Stomach (tissue), 9 donors: ENCODE data around the gene PRDM16. TPM values are rescaled to one million over a fixed set of nuclear protein-coding genes. Genes with fewer than 3 reads are reported as not detected.

Experiments used
- DNase-seq, 2 donors: peaks; one replicate each; pipeline versions ENCODE4 v3.0.0 to v3.0.0-alpha.2; 2013 to 2019
- H3K27ac ChIP-seq, 5 donors: fragments of 200-600 bp in 4 of 5; sonication (generic) in 4 of 5; one replicate each; pipeline ENCODE4 v1.5.1; 2013 to 2019; ENCODE audit warnings: mild to moderate bottlenecking in 1 of 5, moderate library complexity in 1 of 5
- H3K27me3 ChIP-seq, 3 donors: fragments of 200-600 bp; sonication (generic); one replicate each; pipeline ENCODE4 v1.5.1; 2017 to 2019; ENCODE audit warnings: mixed run types in 1 of 3
- H3K36me3 ChIP-seq, 4 donors: fragments of 200-600 bp; sonication (generic); 1 replicate in 3 of 4; 2 replicates in 1 of 4; pipeline ENCODE4 v1.5.1; 2016 to 2019
- H3K4me1 ChIP-seq, 4 donors: fragments of 200-600 bp; sonication (generic); one replicate each; pipeline ENCODE4 v1.5.1; 2016 to 2019
- H3K4me3 ChIP-seq, 4 donors: fragments of 200-600 bp; sonication (generic) in 3 of 4; one replicate each; pipeline ENCODE4 v1.5.1; 2016 to 2019; ENCODE audit warnings: mild to moderate bottlenecking in 1 of 4
- H3K9me3 ChIP-seq, 4 donors: fragments of 200-600 bp; sonication (generic); one replicate each; pipeline ENCODE4 v1.5.1; 2016 to 2019
- CTCF ChIP-seq, 7 experiments: fragments of 450-650 bp in 4 of 7; fragments of 200-600 bp in 3 of 7; sonication (generic) in 3 of 7; IDR thresholded peaks; one replicate each; pipeline ENCODE4 v1.5.1; 2016 to 2019; ENCODE audit warnings: antibody characterized with exemption in 7 of 7, control low read depth in 2 of 7, mild to moderate bottlenecking in 1 of 7
- EP300 ChIP-seq: sonication (generic); formaldehyde crosslinking; IDR thresholded peaks from one replicate; pipeline ENCODE4 v1.6.1; 2017; ENCODE audit warnings: antibody characterized with exemption
- POLR2A ChIP-seq, 4 donors: fragments of 450-650 bp; IDR thresholded peaks; one replicate each; pipeline ENCODE4 v1.6.1; 2016; ENCODE audit warnings: antibody characterized with exemption in 4 of 4, control low read depth in 2 of 4, mild to moderate bottlenecking in 1 of 4, moderate library complexity in 1 of 4
- POLR2AphosphoS5 ChIP-seq, 3 donors: sonication (generic); formaldehyde crosslinking; IDR thresholded peaks; one replicate each; pipeline ENCODE4 v1.6.1; 2016; ENCODE audit warnings: antibody characterized with exemption in 3 of 3
- WGBS, 5 donors: extraction: QIAGEN DNeasy Blood & Tissue Kit in 3 of 5; methylation state at CpG; one replicate each; pipeline versions ENCODE4 v1.1.5 to v1.1.7; 2013 to 2018; 5-methylcytosine and 5-hydroxymethylcytosine counted together
- intact Hi-C: fragments of 100-400 bp; cut with DNase I; formaldehyde crosslinking; loops from one replicate; pipeline ENCODE4 v1.15.1; 2023; ENCODE audit warnings: low total_unique reads
- polyA plus RNA-seq, 3 donors: library from polyadenylated mRNA; stranded (reverse); fragments of 200-250 nt; gene quantifications; one replicate each; pipeline ENCODE4 v1.2.3, GENCODE V29; 2013
- total RNA-seq, 5 donors: library from RNA; depleted of rRNA; stranded (reverse); fragments of >200 nt; gene quantifications; one replicate each; pipeline versions ENCODE4 v1.1.0 to v1.2.3, GENCODE V29; 2014 to 2016
- donor health status: healthy with polysubstance abuse.
- donor health status: Bipolar disorder and iron deficiency.
- donor health status: healthy.

The PRDM16 gene
- total and polyA plus RNA-seq, 8 donors, result 0.29 to 222 (median 15.8) TPM

GRCh38 chr1:3211582-3212375, 142.8 kb downstream of the PRDM16 start:
- WGBS, 5 donors, result 92 to 95% (median 94%) methylated on average over 42 to 47 of the region's 47 CpGs
- no peak for DNase-seq
- TF ChIP-seq EP300 (no peak), POLR2A (IDR thresholded peaks at IDR 0.05) (no peak), POLR2AphosphoS5 (IDR thresholded peaks at IDR 0.05) (no peak), CTCF (IDR thresholded peaks at IDR 0.05) (no peak)
- no peaks in the 10 kb centered on the region for H3K36me3 ChIP-seq
- peaks cover 0 to 7% (median 0%) of the 10 kb centered on the region in 3 donors for H3K27me3 ChIP-seq
- no peaks in the 10 kb centered on the region for H3K9me3 ChIP-seq
- intact Hi-C loops, result no loop called here
- H3K4me1 ChIP-seq, result peaks cover 8 to 18% (median 12%) of the 10 kb centered on the region in 4 donors
- no peak overlapping the region for H3K4me3 ChIP-seq
- peak overlapping the region in 1 of 5 donors; percentile 71 for H3K27ac ChIP-seq

GRCh38 chr1:3212453-3213355, 143.7 kb downstream of the PRDM16 start:
- WGBS, 5 donors, result 89 to 93% (median 90%) methylated on average over 33 to 34 of the region's 34 CpGs
- peak overlapping the region in 4 of 5 donors; percentile 44 to 71 (median 56) for H3K27ac ChIP-seq
- H3K9me3 ChIP-seq, result no peaks in the 10 kb centered on the region
- no peak overlapping the region for H3K4me3 ChIP-seq
- no peak for DNase-seq
- intact Hi-C loops, result no loop called here
- TF ChIP-seq POLR2A (IDR thresholded peaks at IDR 0.05), result no peak
- TF ChIP-seq EP300, result no peak
- TF ChIP-seq POLR2AphosphoS5 (IDR thresholded peaks at IDR 0.05), result no peak
- no peak for TF ChIP-seq CTCF (IDR thresholded peaks at IDR 0.05)
- peaks cover 0 to 7% (median 0%) of the 10 kb centered on the region in 3 donors for H3K27me3 ChIP-seq
- no peaks in the 10 kb centered on the region for H3K36me3 ChIP-seq
- H3K4me1 ChIP-seq, result peaks cover 12 to 27% (median 19%) of the 10 kb centered on the region in 4 donors

GRCh38 chr1:3213730-3214129, 144.7 kb downstream of the PRDM16 start:
- intact Hi-C loops, result no loop called here
- Histone ChIP-seq H3K27ac (peak overlapping the region; percentile 44 to 71 (median 54)), H3K27me3 (peaks cover 0 to 7% (median 0%) of the 10 kb centered on the region in 3 donors), H3K4me1 (peaks cover 23 to 38% (median 29%) of the 10 kb centered on the region in 4 donors), H3K4me3 (no peak overlapping the region), H3K9me3 (no peaks in the 10 kb centered on the region), H3K36me3 (no peaks in the 10 kb centered on the region)
- 31 to 61% (median 38%) methylated on average over 16 of the region's 16 CpGs for WGBS, 5 donors
- TF ChIP-seq CTCF (IDR thresholded peaks at IDR 0.05) (no peak), POLR2AphosphoS5 (IDR thresholded peaks at IDR 0.05) (peak in 1 of 3 donors; percentile 77)
- peak; percentile 77 to 78 for DNase-seq
